Psoas muscle (tissue), 8 donors: ENCODE data around the gene EXOSC5. TPM values are rescaled to one million over a fixed set of nuclear protein-coding genes. Genes with fewer than 3 reads are reported as not detected.
A peak's percentile ranks its signal among the peaks of the same experiment; 100 is the strongest.

ENCODE experiments used
- ATAC-seq, 4 donors: fragments of 200-7000 bp; cut with Tn5 transposase; one replicate each; pipeline ENCODE4 v1.9.1; 2020; ENCODE audit warnings: moderate library complexity in 3 of 4, mild to moderate bottlenecking in 2 of 4
- DNase-seq, 2 donors: peaks; one replicate each; pipeline ENCODE4 v3.0.0-alpha.2; 2020
- H3K27ac ChIP-seq: fragments of 200-600 bp; one replicate; pipeline ENCODE4 v1.8.0; 2022
- H3K27me3 ChIP-seq, 3 donors: fragments of 200-600 bp in 1 of 3; one replicate each; pipeline versions ENCODE4 v1.6.1 to v1.8.0; 2013 to 2022; ENCODE audit warnings: low read length in 2 of 3, mild to moderate bottlenecking in 2 of 3, moderate library complexity in 1 of 3; ENCODE audit not compliant: insufficient read depth in 3 of 3
- H3K36me3 ChIP-seq, 2 donors: fragments of 200-600 bp in 1 of 2; one replicate each; pipeline versions ENCODE4 v1.6.1 to v1.8.0; 2013 to 2022; ENCODE audit warnings: low read depth in 1 of 2, mild to moderate bottlenecking in 1 of 2, moderate library complexity in 1 of 2; ENCODE audit not compliant: insufficient read depth in 1 of 2
- H3K4me1 ChIP-seq: fragments of 200-600 bp; one replicate; pipeline ENCODE4 v1.8.0; 2022
- H3K4me3 ChIP-seq: fragments of 200-600 bp; one replicate; pipeline ENCODE4 v1.8.0; 2022; ENCODE audit warnings: mild to moderate bottlenecking
- H3K9me3 ChIP-seq: fragments of 200-600 bp; one replicate; pipeline ENCODE4 v1.8.0; 2022
- CTCF ChIP-seq: fragments of 200-600 bp; IDR thresholded peaks from one replicate; pipeline ENCODE4 v1.8.0; 2022; ENCODE audit warnings: antibody characterized with exemption
- WGBS, 3 donors: extraction: QIAGEN DNeasy Blood & Tissue Kit; methylation state at CpG; one replicate each; pipeline versions ENCODE4 v1.1.6 to v1.1.7; 2013; 5-methylcytosine and 5-hydroxymethylcytosine counted together
- intact Hi-C, 2 donors: fragments of 100-400 bp; cut with DNase I; formaldehyde crosslinking; loops; one replicate each; pipeline versions ENCODE4 v1.11.0 to v1.14.2; 2022
- polyA plus RNA-seq, 3 donors: library from polyadenylated mRNA; stranded (reverse); fragments of 200-250 nt; gene quantifications; one replicate each; pipeline ENCODE4 v1.2.3, GENCODE V29; 2013
- total RNA-seq, 4 donors: library from RNA; stranded (reverse); fragmentation: NEBNext Ultra II Directional in 2 of 4; extraction: Animal tissue kit (Norgen Biotek cat#: 25700) in 2 of 4; gene quantifications; one replicate each; pipeline versions ENCODE4 v1.2.1 to v1.2.4, GENCODE V29; 2021 to 2023
- donor health status: healthy with polysubstance abuse.
- donor health status: DM: no; HTN: no; CAD: no; lungs with moderate emphysema.
- donor health status: Bipolar disorder and iron deficiency.
- donor health status: healthy.
- donor health status: DM: yes; HTN: yes; CAD: no.
- donor health status: DM: no; HTN: no; CAD: no.
- donor health status: DM: no; HTN: no; CAD: no.
- donor health status: DM: yes; HTN: yes; CAD: no.

EXOSC5 gene
- total and polyA plus RNA-seq, 7 donors, result 25.4 to 78.8 (median 41.9) TPM

GRCh38 chr19:41426952-41427646, 29.9 kb upstream of the EXOSC5 start, which contains the start of gene B3GNT8:
Gene B3GNT8 (minus strand): TSS chr19:41427374. CDS start chr19:41426778, 596 bp downstream.
- Histone ChIP-seq H3K36me3 (peaks cover 6 to 68% of the 10 kb centered on the region in 2 donors), H3K27me3 (no peaks in the 10 kb centered on the region), H3K4me3 (peak within 1 kb of the TSS; percentile 64), H3K4me1 (peaks cover 16% of the 10 kb centered on the region), H3K9me3 (no peaks in the 10 kb centered on the region), H3K27ac (peak within 1 kb of the TSS; percentile 72)
- peak; percentile 19 to 59 (median 42) for ATAC-seq
- peak; percentile 86 to 87 for DNase-seq
- intact Hi-C loops, result loop anchor here in 1 of 2 donors (5.0 kb wide), 2 partner anchors 45 to 105 kb away; no protein-coding TSS in a partner anchor
- TF ChIP-seq CTCF, result no peak
- WGBS, 3 donors, result 26 to 37% (median 34%) methylated on average over 18 to 19 of the region's 19 CpGs

DNA sequence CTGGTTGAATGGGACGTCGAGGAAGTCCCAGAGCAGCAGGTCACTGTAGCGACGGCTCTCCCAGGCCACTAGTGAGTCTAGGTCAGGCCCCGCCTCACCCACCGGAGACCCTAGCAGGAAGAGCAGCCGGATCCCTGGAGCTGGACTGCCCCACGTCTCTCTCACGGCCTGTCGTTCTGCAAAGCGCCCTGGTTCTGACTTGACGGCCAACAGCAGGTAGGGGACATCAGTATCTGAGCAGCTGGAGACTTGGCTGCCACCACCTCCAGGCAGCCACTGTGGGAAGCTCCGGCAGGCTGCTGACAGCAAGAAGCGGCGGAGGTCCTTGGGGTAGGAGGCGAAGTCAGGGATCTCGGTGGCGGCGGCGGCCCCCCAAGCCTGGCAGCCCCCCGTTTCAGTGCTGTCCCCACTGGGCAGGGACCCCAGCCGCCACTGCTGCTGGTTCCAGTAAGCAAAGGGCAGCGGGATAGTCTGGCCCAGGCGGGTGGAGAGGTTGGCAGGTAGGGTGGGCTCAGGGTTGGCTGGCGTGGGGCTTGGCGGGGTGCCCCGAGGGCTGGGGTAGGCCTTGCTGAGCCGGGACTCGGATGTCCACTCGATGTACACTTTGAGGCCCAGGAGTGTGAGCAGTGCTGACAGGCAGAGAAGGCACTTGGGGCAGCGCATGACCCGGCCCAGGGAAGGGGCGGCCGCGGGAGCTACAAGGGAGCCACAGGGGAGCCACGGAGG, 29.1 kb upstream of the EXOSC5 start:
- intact Hi-C loops, result loop anchor here in 1 of 2 donors (5.0 kb wide), 2 partner anchors 44 to 104 kb away; no protein-coding TSS in a partner anchor
- H3K4me3 ChIP-seq, result peak overlapping the region; percentile 64
- no peaks in the 10 kb centered on the region for H3K27me3 ChIP-seq
- TF ChIP-seq CTCF, result no peak
- 74 to 80% (median 76%) methylated on average over 33 to 36 of the region's 36 CpGs for WGBS, 3 donors
- no peak for DNase-seq
- H3K4me1 ChIP-seq, result peaks cover 7% of the 10 kb centered on the region
- H3K9me3 ChIP-seq, result no peaks in the 10 kb centered on the region
- ATAC-seq, result no peak
- peak overlapping the region; percentile 72 for H3K27ac ChIP-seq
- H3K36me3 ChIP-seq, result peaks cover 6 to 68% of the 10 kb centered on the region in 2 donors

GRCh38 chr19:41425174-41426115, 28.3 kb upstream of the EXOSC5 start:
- 86 to 91% (median 90%) methylated on average over 21 to 28 of the region's 28 CpGs for WGBS, 3 donors
- TF ChIP-seq CTCF, result no peak
- no peak overlapping the region for H3K4me3 ChIP-seq
- H3K9me3 ChIP-seq, result no peaks in the 10 kb centered on the region
- H3K27me3 ChIP-seq, result no peaks in the 10 kb centered on the region
- ATAC-seq (no peak), DNase-seq (no peak)
- peaks cover 9 to 75% of the 10 kb centered on the region in 2 donors for H3K36me3 ChIP-seq
- intact Hi-C loops, result loop anchor here in 1 of 2 donors (5.0 kb wide), 2 partner anchors 43 to 103 kb away; no protein-coding TSS in a partner anchor
- no peaks in the 10 kb centered on the region for H3K4me1 ChIP-seq
- H3K27ac ChIP-seq, result no peak overlapping the region

- 84 to 86% (median 84%) methylated on average over 21 of the region's 21 CpGs for WGBS, 3 donors
- Histone ChIP-seq H3K4me1 (no peaks in the 10 kb centered on the region), H3K27me3 (no peaks in the 10 kb centered on the region), H3K4me3 (no peak overlapping the region), H3K27ac (no peak overlapping the region), H3K36me3 (peaks cover 9 to 76% of the 10 kb centered on the region in 2 donors), H3K9me3 (no peaks in the 10 kb centered on the region)
- intact Hi-C loops, result loop anchor here in 1 of 2 donors (5.0 kb wide), 2 partner anchors 42 to 102 kb away; no protein-coding TSS in a partner anchor
- ATAC-seq (no peak), DNase-seq (no peak)
- TF ChIP-seq CTCF, result no peak
These were observed 27.4 kb upstream of the EXOSC5 start for GRCh38 chr19:41424335-41425173.
